Measurements from ENCODE around the gene MS4A6A. TPM values are rescaled to one million over a fixed set of nuclear protein-coding genes. Genes with fewer than 3 reads are reported as not detected.

Gene MS4A6A
- total and polyA plus RNA-seq, 2 donors (not counting 3 experiments of a cell fraction or from before 2014, with no cell fraction given): 2.7 to 5.0 TPM

GRCh38 chr11:60159284-60159683 is 23.6 kb downstream of the MS4A6A start:
- Histone ChIP-seq H4K20me1 (replicated peaks; ENCODE audit: control insufficient read depth, extremely low read depth, insufficient read depth, low read length) (no peaks in the 10 kb centered on the region), H3K9me3 (replicated peaks; ENCODE audit: control insufficient read depth, insufficient read depth, low read length) (no peaks in the 10 kb centered on the region), H3K4me2 (ENCODE audit: insufficient read depth, low read length) (no peak overlapping the region), H3K27ac (ENCODE audit: insufficient read depth, low read depth, low read length) (peak overlapping the region; percentile 96), H3K9ac (replicated peaks; ENCODE audit: extremely low read depth, insufficient read depth, low read length) (peak overlapping the region; percentile 48), H3K4me3 (replicated peaks in 1 of 3; ENCODE audit: insufficient read depth in 1 of 3, low read depth in 1 of 3, low read length in 3 of 3) (no peak overlapping the region), H3K9me1 (replicated peaks; ENCODE audit: control insufficient read depth, extremely low read depth, insufficient read depth, low read length) (no peaks in the 10 kb centered on the region), H2AFZ (ENCODE audit: low read depth, low read length) (peak overlapping the region; percentile 55), H3K79me2 (ENCODE audit: control insufficient read depth, insufficient read depth, low read length) (no peaks in the 10 kb centered on the region), H3K4me1 (ENCODE audit: control insufficient read depth, extremely low read depth, insufficient read depth, low read length) (peaks cover 40% of the 10 kb centered on the region), H3K36me3 (ENCODE audit: control insufficient read depth in 2 of 2, extremely low read depth in 1 of 2, insufficient read depth in 2 of 2, low read length in 2 of 2) (no peaks in the 10 kb centered on the region), H3K27me3 (ENCODE audit: control insufficient read depth in 2 of 2, insufficient read depth in 2 of 2, low read length in 2 of 2) (no peaks in the 10 kb centered on the region)
- peak; percentile 91 for DNase-seq (ENCODE audit: low read depth, low spot score)
- BruUV-seq (replicated peaks): TSS peak; percentile 72
- CTCF ChIA-PET: interaction anchor here (1.2 to 4.0 kb wide), 4 partner anchors 11 to 349 kb away, joined by 3 to 37 read pairs (median 16); partner anchors contain the start of gene MRPL16
- intact Hi-C loops (cut with micrococcal nuclease): no loop called here
- no peak for FAIRE-seq
- no peak for TF ChIP-seq EZH2 (IDR thresholded peaks at IDR 0.05; ENCODE audit: borderline replicate concordance, low read depth, low read length, severe bottlenecking)
- TF ChIP-seq MYC (IDR thresholded peaks at IDR 0.05; ENCODE audit: low read depth, low read length): no peak
- no peak for TF ChIP-seq POLR2AphosphoS5 (IDR thresholded peaks at IDR 0.05; ENCODE audit: insufficient read depth, low read depth, low read length)
- no peak for TF ChIP-seq JUN (IDR thresholded peaks at IDR 0.05; ENCODE audit: borderline replicate concordance, insufficient read depth, insufficient read length, low read depth)
- TF ChIP-seq FOS (IDR thresholded peaks at IDR 0.05; ENCODE audit: borderline replicate concordance, insufficient read depth, low read length): no peak
- no peak for TF ChIP-seq MAX (IDR thresholded peaks at IDR 0.05; ENCODE audit: insufficient read depth, insufficient read length)
- no peak for TF ChIP-seq CTCF (IDR thresholded peaks at IDR 0.05; ENCODE audit: extremely low read depth in 1 of 2, insufficient read depth in 1 of 2, low read depth in 1 of 2, low read length in 2 of 2)
- no peak for TF ChIP-seq POLR2A (IDR thresholded peaks at IDR 0.05; ENCODE audit: low read depth, low read length)
- no peak for TF ChIP-seq GATA2 (IDR thresholded peaks at IDR 0.05; ENCODE audit: insufficient read depth, insufficient read length, low read depth, low read length)
- POLR2A ChIA-PET: interaction anchor here (3.3 kb wide), 1 partner anchor 10 kb away, joined by 17 read pairs; no protein-coding TSS in a partner anchor
- dilution Hi-C loops (cut with MboI; ENCODE audit: extremely low pct_ligation_motif_present, low sequenced_read_pairs): no loop called here

Measured in endothelial cell of umbilical vein (primary cell).